PC-9 (cell line): Measurements from ENCODE around the gene ARHGEF39. TPM values are rescaled to one million over a fixed set of nuclear protein-coding genes. Genes with fewer than 3 reads are reported as not detected.
A peak's percentile ranks its signal among the peaks of the same experiment; 100 is the strongest.

Source experiments
- BruUV-seq: library from RNA; stranded (reverse); fragments of 400-500 nt; replicated peaks from 2 replicates; lab custom pipeline; 2021; lab: Mats Ljungman, UMichigan
- CTCF ChIA-PET: fragments of 300-600 bp; sonication (Branson Sonifier 250); formaldehyde crosslinking; loops from one replicate; lab custom pipeline; 2022; ENCODE audit warnings: antibody characterized with exemption; lab: Charles Lee
- POLR2A ChIA-PET: fragments of 300-600 bp; sonication (Branson Sonifier 250); formaldehyde crosslinking; loops from one replicate; lab custom pipeline; 2022; ENCODE audit warnings: antibody characterized with exemption; ENCODE audit not compliant: unreplicated experiment; lab: Charles Lee
- DNase-seq, 2 experiments: peaks; one replicate each; pipeline versions ENCODE4 v3.0.0 to v3.0.0-alpha.2; 2015 to 2022; ENCODE audit warnings: mixed read lengths in 1 of 2
- H2AFZ ChIP-seq: fragments of 200-600 bp; sonication (generic); 2 replicates; pipeline ENCODE4 v1.8.1; 2017; ENCODE audit warnings: antibody characterized with exemption
- H3F3A ChIP-seq: fragments of 200-600 bp; sonication (generic); 2 replicates; pipeline ENCODE4 v1.8.1; 2017; ENCODE audit warnings: antibody characterized with exemption, mild to moderate bottlenecking, low read depth; ENCODE audit not compliant: insufficient read depth
- H3K27ac ChIP-seq: fragments of 200-600 bp; sonication (generic); 2 replicates; pipeline ENCODE4 v1.6.1; 2016; ENCODE audit warnings: mixed run types
- H3K27me3 ChIP-seq: fragments of 200-600 bp; sonication (generic); 2 replicates; pipeline ENCODE4 v1.6.1; 2016; ENCODE audit warnings: low read depth, mixed run types; ENCODE audit not compliant: insufficient read depth
- H3K36me3 ChIP-seq: fragments of 200-600 bp; sonication (generic); 2 replicates; pipeline ENCODE4 v1.6.1; 2016; ENCODE audit warnings: low read depth, mixed run types
- H3K4me1 ChIP-seq: fragments of 200-600 bp; sonication (generic); replicated peaks from 2 replicates; pipeline ENCODE4 v1.6.1; 2016; ENCODE audit warnings: mixed run types; ENCODE audit not compliant: insufficient read depth
- H3K4me2 ChIP-seq: fragments of 200-600 bp; sonication (generic); 2 replicates; pipeline ENCODE4 v1.6.1; 2017; ENCODE audit warnings: mixed run types
- H3K4me3 ChIP-seq: fragments of 200-600 bp; sonication (generic); 2 replicates; pipeline ENCODE4 v1.6.1; 2016; ENCODE audit warnings: mixed run types
- H3K79me2 ChIP-seq: fragments of 200-600 bp; sonication (generic); 2 replicates; pipeline ENCODE4 v1.6.1; 2017; ENCODE audit warnings: low read depth, mixed run types
- H3K9me2 ChIP-seq: fragments of 200-600 bp; sonication (generic); 2 replicates; pipeline ENCODE4 v1.8.1; 2017; ENCODE audit warnings: mild to moderate bottlenecking; ENCODE audit not compliant: insufficient read depth
- H3K9me3 ChIP-seq: fragments of 200-600 bp; sonication (generic); 2 replicates; pipeline ENCODE4 v1.8.1; 2016; ENCODE audit warnings: low read depth; ENCODE audit not compliant: insufficient read depth
- H4K20me1 ChIP-seq: fragments of 200-600 bp; sonication (generic); 2 replicates; pipeline ENCODE4 v1.8.1; 2017; ENCODE audit not compliant: insufficient read depth
- EZH2 ChIP-seq: fragments of 200-600 bp; sonication (generic); IDR thresholded peaks from 2 replicates; pipeline ENCODE4 v1.8.0; 2017; ENCODE audit warnings: antibody characterized with exemption, low read depth
- intact Hi-C: fragments of 100-400 bp; cut with micrococcal nuclease; formaldehyde crosslinking; loops from one replicate; pipeline ENCODE4 v1.10.0; 2022; ENCODE audit not compliant: unreplicated experiment
- total RNA-seq: library from RNA; stranded (reverse); gene quantifications from 2 replicates; pipeline ENCODE4 v1.2.3, GENCODE V29; 2021
- TF ChIP-seq, protein P1 (sequence below): fragments of 200-600 bp; sonication (generic); conservative IDR thresholded peaks from 2 replicates; pipeline ENCODE4 v1.6.1; 2017; ENCODE audit warnings: mixed run types, antibody characterized with exemption, mild to moderate bottlenecking, moderate library complexity

ARHGEF39 gene
- total RNA-seq, 1 experiment from 2014 or later, result 15.6 TPM

DNA sequence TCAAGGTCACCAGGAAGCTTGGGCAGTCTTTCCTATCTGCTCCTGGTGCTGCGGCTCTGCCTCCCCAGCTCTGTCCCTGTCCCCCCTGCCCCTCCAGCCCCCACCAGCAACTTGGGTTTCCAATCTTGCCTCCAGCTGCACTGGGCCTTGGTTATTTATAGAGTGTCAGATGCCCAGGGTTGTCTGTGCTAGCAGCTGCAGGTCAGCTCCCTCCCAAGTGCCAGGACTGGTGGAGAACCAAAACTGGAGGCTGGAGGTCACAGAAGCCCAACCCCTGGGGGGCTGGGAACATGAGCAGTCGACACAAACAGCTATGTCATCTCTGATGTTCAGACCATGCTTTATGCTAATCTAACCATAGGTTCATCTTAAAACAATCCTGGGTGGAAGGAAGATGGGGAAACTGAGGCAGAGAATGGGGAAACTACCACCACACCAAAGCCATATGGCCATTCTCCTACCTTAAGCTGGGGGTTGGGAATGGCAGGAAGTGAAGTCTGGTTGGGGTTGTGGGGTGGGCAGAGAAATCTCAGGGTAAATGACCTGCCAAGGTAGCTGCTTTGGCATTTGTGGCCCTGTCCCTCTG lies 23.1 kb upstream of the ARHGEF39 start:
- no peaks in the 10 kb centered on the region for H4K20me1 ChIP-seq
- no peak overlapping the region for H3K4me3 ChIP-seq
- TF ChIP-seq, protein P1, sequence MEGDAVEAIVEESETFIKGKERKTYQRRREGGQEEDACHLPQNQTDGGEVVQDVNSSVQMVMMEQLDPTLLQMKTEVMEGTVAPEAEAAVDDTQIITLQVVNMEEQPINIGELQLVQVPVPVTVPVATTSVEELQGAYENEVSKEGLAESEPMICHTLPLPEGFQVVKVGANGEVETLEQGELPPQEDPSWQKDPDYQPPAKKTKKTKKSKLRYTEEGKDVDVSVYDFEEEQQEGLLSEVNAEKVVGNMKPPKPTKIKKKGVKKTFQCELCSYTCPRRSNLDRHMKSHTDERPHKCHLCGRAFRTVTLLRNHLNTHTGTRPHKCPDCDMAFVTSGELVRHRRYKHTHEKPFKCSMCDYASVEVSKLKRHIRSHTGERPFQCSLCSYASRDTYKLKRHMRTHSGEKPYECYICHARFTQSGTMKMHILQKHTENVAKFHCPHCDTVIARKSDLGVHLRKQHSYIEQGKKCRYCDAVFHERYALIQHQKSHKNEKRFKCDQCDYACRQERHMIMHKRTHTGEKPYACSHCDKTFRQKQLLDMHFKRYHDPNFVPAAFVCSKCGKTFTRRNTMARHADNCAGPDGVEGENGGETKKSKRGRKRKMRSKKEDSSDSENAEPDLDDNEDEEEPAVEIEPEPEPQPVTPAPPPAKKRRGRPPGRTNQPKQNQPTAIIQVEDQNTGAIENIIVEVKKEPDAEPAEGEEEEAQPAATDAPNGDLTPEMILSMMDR, result no peak
- no peak for TF ChIP-seq EZH2
- H3K79me2 ChIP-seq, result no peaks in the 10 kb centered on the region
- H3K9me2 ChIP-seq, result no peaks in the 10 kb centered on the region
- CTCF ChIA-PET, result no interaction called here
- DNase-seq, result no peak
- peaks cover 21% of the 10 kb centered on the region for H3K4me1 ChIP-seq
- no TSS peak for BruUV-seq
- no peak overlapping the region for H2AFZ ChIP-seq
- H3K4me2 ChIP-seq, result peak overlapping the region; percentile 74
- peaks cover 14% of the 10 kb centered on the region; the same call in 1 of the 2 replicates for H3F3A ChIP-seq
- H3K27ac ChIP-seq, result 0 out of 2 replicates have a peak overlapping the region, but pooled peaks have one; percentile 75
- no peaks in the 10 kb centered on the region for H3K9me3 ChIP-seq
- no peaks in the 10 kb centered on the region for H3K36me3 ChIP-seq
- POLR2A ChIA-PET, result interaction anchor here (0.6 kb wide), 1 partner anchor 9 kb away, joined by 4 read pairs; no protein-coding TSS in a partner anchor
- no peaks in the 10 kb centered on the region for H3K27me3 ChIP-seq
- intact Hi-C loops, result no loop called here

DNA sequence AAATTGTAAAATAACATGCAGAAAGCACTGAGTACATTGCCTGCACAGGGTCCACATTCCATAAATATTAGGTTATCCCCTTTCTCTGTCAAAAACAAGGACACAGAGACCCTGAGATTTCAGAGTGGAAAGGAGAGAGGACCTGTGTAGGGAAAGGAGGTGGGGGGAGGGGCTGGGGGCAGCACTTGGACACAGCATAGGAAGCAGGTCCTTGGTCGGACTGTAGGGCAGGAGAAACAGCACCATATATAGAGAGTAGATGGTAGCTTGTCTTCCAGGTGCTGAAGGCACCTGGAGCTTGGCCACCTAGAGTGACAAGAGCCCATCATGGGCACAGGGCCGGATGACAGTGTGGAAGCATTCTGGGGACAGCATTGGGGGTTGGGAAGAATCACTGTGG lies 22.3 kb upstream of the ARHGEF39 start:
- Histone ChIP-seq H2AFZ (no peak overlapping the region), H3F3A (peaks cover 14% of the 10 kb centered on the region; the same call in 1 of the 2 replicates), H3K4me3 (no peak overlapping the region), H3K9me2 (no peaks in the 10 kb centered on the region), H3K36me3 (no peaks in the 10 kb centered on the region), H3K27ac (no peak overlapping the region), H3K4me1 (peaks cover 21% of the 10 kb centered on the region), H3K27me3 (no peaks in the 10 kb centered on the region), H3K9me3 (no peaks in the 10 kb centered on the region), H4K20me1 (no peaks in the 10 kb centered on the region), H3K79me2 (no peaks in the 10 kb centered on the region), H3K4me2 (no peak overlapping the region)
- BruUV-seq, result no TSS peak
- CTCF ChIA-PET, result no interaction called here
- no peak for TF ChIP-seq EZH2
- TF ChIP-seq, protein P1, result no peak
- DNase-seq, result no peak
- intact Hi-C loops, result no loop called here
- POLR2A ChIA-PET, result interaction anchor here (0.6 kb wide), 1 partner anchor 852 kb away, joined by 3 read pairs; no protein-coding TSS in a partner anchor

- Histone ChIP-seq H2AFZ (no peak overlapping the region), H3K9me3 (no peaks in the 10 kb centered on the region), H3K4me1 (peaks cover 21% of the 10 kb centered on the region), H3K4me3 (no peak overlapping the region), H3K36me3 (no peaks in the 10 kb centered on the region), H3F3A (peaks cover 14% of the 10 kb centered on the region; the same call in 1 of the 2 replicates), H4K20me1 (no peaks in the 10 kb centered on the region), H3K27ac (no peak overlapping the region), H3K79me2 (no peaks in the 10 kb centered on the region), H3K27me3 (no peaks in the 10 kb centered on the region), H3K9me2 (no peaks in the 10 kb centered on the region), H3K4me2 (no peak overlapping the region)
- POLR2A ChIA-PET, result interaction anchor here (0.6 kb wide), 1 partner anchor 851 kb away, joined by 3 read pairs; no protein-coding TSS in a partner anchor
- intact Hi-C loops, result no loop called here
- CTCF ChIA-PET, result no interaction called here
- DNase-seq, result no peak
- no peak for TF ChIP-seq EZH2
- TF ChIP-seq, protein P1, result no peak
- no TSS peak for BruUV-seq
Observed at GRCh38 chr9:35686222-35687203, 21.5 kb upstream of the ARHGEF39 start.
